Gastrocnemius medialis (tissue), 4 donors: ENCODE measurements around the gene MICU1.

ENCODE experiments used
- POLR2A ChIP-seq, 2 donors: fragments of 450-650 bp; IDR thresholded peaks; one replicate each; pipeline ENCODE4 v1.6.1; 2017; ENCODE audit warnings: antibody characterized with exemption in 2 of 2, mild to moderate bottlenecking in 2 of 2, moderate library complexity in 2 of 2
- TF ChIP-seq, protein P1 (sequence below), 5 experiments: fragments of 450-650 bp in 3 of 5; fragments of 200-600 bp in 2 of 5; sonication (generic) in 2 of 5; IDR thresholded peaks in 4 of 5; conservative IDR thresholded peaks in 1 of 5; 1 replicate in 4 of 5; 2 replicates in 1 of 5; pipeline ENCODE4 v1.5.1; 2016 to 2019; ENCODE audit warnings: antibody characterized with exemption in 5 of 5, mild to moderate bottlenecking in 3 of 5, moderate library complexity in 3 of 5

DNA sequence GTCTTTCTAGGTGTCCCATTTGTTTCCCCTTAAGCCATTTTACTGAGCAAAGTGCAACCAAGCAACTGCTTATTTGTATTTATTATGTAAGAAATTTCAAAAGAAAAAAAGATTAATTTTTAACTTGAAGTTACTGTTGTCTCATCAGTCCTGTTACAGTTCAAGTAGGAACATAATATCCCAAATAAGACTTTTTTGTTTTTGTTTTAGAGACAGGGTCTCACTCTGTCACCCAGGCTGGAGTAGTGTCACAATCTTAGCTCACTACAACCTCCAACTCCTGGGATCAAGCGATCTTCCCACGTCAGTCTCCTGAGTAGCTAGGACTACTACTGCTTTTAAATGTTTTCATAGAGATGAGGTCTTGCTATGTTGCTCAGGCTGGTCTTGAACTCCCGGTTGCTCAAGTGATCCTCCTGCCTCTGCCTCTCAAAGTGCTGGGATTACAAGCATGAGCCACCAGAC, 101.9 kb downstream of the MICU1 start:
- TF ChIP-seq, protein P1, sequence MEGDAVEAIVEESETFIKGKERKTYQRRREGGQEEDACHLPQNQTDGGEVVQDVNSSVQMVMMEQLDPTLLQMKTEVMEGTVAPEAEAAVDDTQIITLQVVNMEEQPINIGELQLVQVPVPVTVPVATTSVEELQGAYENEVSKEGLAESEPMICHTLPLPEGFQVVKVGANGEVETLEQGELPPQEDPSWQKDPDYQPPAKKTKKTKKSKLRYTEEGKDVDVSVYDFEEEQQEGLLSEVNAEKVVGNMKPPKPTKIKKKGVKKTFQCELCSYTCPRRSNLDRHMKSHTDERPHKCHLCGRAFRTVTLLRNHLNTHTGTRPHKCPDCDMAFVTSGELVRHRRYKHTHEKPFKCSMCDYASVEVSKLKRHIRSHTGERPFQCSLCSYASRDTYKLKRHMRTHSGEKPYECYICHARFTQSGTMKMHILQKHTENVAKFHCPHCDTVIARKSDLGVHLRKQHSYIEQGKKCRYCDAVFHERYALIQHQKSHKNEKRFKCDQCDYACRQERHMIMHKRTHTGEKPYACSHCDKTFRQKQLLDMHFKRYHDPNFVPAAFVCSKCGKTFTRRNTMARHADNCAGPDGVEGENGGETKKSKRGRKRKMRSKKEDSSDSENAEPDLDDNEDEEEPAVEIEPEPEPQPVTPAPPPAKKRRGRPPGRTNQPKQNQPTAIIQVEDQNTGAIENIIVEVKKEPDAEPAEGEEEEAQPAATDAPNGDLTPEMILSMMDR (IDR thresholded peaks at IDR 0.05 in 4 of 5, conservative IDR thresholded peaks at IDR 0.05 in 1 of 5), result no peak
- no peak for TF ChIP-seq POLR2A (IDR thresholded peaks at IDR 0.05)
